ENCODE data around the gene SYT15B. TPM values are rescaled to one million over a fixed set of nuclear protein-coding genes. Genes with fewer than 3 reads are reported as not detected.
"Not testable (repeated sequence)": the region's sequence is repeated elsewhere in the genome, so short reads cannot be mapped to it uniquely, and the experiment has no call there.

The SYT15B gene
- total RNA-seq, 2 experiments from 2014 or later: 0.08 TPM; not detected in 1

DNA sequence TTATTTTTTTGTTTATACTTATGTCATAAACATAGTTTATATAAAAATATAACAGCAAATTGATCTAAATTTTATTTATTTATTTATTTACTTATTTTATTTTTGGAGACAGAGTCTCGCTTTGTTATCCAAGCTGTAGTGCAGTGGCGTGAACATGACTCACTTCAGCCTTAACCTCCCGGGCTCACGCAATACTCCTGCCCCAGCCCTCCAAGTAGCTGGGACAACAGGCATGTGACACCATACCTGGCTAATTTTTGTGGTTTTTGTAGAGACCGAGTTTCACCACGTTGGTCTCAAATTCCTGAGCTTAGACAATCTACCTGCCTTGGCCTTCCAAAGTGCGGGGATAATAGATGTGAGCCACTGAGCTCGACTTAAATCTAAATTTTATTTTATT lies 13.0 kb downstream of the SYT15B start:
- H3K36me3 ChIP-seq (ENCODE audit: insufficient read depth, low read length); H3K27me3 ChIP-seq (ENCODE audit: control insufficient read depth in 1 of 2, insufficient read depth in 2 of 2, low read length in 2 of 2); H3K27ac Mint-ChIP-seq; H3K9me3 Mint-ChIP-seq; CTCF ChIA-PET; H3K4me1 ChIP-seq (ENCODE audit: insufficient read depth, low read length); H3K4me1 Mint-ChIP-seq (ENCODE audit: low read depth); H3K27me3 Mint-ChIP-seq; DNase-seq; POLR2A ChIA-PET; H3K4me3 Mint-ChIP-seq; H3K9me3 ChIP-seq (ENCODE audit: control insufficient read depth in 1 of 2, insufficient read depth in 1 of 2, low read length in 2 of 2); ATAC-seq (ENCODE audit: poor library complexity); H3K36me3 Mint-ChIP-seq (ENCODE audit: low read depth); H3K4me3 ChIP-seq (ENCODE audit: low read length); H3K27ac ChIP-seq (ENCODE audit: low read depth in 1 of 2, low read length in 2 of 2); intact Hi-C loops (cut with DNase I, micrococcal nuclease): not testable (repeated sequence)

DNA sequence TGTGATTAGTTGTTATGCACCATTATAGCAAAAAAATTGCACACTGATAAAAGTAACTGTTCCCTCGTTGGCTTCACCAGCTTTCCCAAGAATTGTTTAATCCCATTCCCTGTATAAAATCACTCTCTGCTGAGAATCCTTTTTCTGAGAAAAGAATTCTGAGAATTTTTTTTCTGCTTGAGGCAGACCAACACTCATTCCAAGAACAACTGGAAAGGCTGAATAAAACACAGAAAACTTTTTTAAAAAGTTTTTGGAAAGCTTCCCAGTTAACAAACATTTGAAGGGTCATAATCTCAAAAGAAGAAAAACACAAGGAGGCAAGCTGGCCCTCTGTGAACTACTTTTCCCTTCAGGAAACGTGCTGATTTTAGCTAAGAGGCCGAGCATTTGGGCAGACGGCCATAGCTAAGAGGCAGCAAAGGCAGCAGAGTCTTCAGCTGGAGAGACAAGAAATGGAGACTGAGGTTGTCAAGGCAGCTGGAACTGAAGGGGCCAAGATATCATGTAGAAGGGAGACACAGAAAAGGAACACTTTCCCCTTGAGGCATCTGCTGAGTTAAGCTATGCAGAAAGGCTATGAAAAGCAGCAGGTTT lies 16.5 kb downstream of the SYT15B start:
- intact Hi-C loops (cut with DNase I, micrococcal nuclease); H3K4me1 Mint-ChIP-seq (ENCODE audit: low read depth); H3K27me3 ChIP-seq (ENCODE audit: control insufficient read depth in 1 of 2, insufficient read depth in 2 of 2, low read length in 2 of 2); H3K27ac ChIP-seq (ENCODE audit: low read depth in 1 of 2, low read length in 2 of 2); H3K27ac Mint-ChIP-seq; H3K36me3 Mint-ChIP-seq (ENCODE audit: low read depth); H3K9me3 Mint-ChIP-seq; H3K4me1 ChIP-seq (ENCODE audit: insufficient read depth, low read length); H3K27me3 Mint-ChIP-seq; H3K4me3 Mint-ChIP-seq; H3K9me3 ChIP-seq (ENCODE audit: control insufficient read depth in 1 of 2, insufficient read depth in 1 of 2, low read length in 2 of 2); CTCF ChIA-PET; ATAC-seq (ENCODE audit: poor library complexity); H3K4me3 ChIP-seq (ENCODE audit: low read length); DNase-seq; POLR2A ChIA-PET; H3K36me3 ChIP-seq (ENCODE audit: insufficient read depth, low read length): not testable (repeated sequence)

DNA sequence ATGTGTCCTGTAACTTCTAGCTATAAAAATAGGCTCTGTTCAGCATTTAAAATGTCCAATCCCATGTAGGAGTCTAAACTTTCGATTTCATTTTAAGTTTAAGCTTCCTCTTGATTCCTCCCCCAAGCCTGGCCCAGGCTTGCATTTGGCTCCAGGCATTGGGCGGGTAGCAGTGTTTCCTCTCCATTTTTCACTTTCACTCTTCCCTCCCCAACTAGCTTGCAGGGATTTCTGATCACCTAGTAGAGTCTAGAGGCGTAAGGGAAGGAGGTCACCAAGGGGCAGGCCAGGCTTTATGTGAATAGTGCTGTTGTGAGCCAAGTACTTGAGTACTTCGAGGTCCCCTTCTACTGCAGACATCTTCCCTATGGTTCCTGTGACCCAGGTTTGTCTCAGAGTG lies 18.5 kb downstream of the SYT15B start:
- H3K27me3 Mint-ChIP-seq; H3K9me3 Mint-ChIP-seq; DNase-seq; ATAC-seq (ENCODE audit: poor library complexity); H3K4me1 Mint-ChIP-seq (ENCODE audit: low read depth); H3K9me3 ChIP-seq (ENCODE audit: control insufficient read depth in 1 of 2, insufficient read depth in 1 of 2, low read length in 2 of 2); H3K4me3 ChIP-seq (ENCODE audit: low read length); CTCF ChIA-PET; POLR2A ChIA-PET; intact Hi-C loops (cut with DNase I, micrococcal nuclease); H3K36me3 ChIP-seq (ENCODE audit: insufficient read depth, low read length); H3K4me1 ChIP-seq (ENCODE audit: insufficient read depth, low read length); H3K4me3 Mint-ChIP-seq; H3K27ac Mint-ChIP-seq; H3K27ac ChIP-seq (ENCODE audit: low read depth in 1 of 2, low read length in 2 of 2); H3K27me3 ChIP-seq (ENCODE audit: control insufficient read depth in 1 of 2, insufficient read depth in 2 of 2, low read length in 2 of 2); H3K36me3 Mint-ChIP-seq (ENCODE audit: low read depth): not testable (repeated sequence)

DNA sequence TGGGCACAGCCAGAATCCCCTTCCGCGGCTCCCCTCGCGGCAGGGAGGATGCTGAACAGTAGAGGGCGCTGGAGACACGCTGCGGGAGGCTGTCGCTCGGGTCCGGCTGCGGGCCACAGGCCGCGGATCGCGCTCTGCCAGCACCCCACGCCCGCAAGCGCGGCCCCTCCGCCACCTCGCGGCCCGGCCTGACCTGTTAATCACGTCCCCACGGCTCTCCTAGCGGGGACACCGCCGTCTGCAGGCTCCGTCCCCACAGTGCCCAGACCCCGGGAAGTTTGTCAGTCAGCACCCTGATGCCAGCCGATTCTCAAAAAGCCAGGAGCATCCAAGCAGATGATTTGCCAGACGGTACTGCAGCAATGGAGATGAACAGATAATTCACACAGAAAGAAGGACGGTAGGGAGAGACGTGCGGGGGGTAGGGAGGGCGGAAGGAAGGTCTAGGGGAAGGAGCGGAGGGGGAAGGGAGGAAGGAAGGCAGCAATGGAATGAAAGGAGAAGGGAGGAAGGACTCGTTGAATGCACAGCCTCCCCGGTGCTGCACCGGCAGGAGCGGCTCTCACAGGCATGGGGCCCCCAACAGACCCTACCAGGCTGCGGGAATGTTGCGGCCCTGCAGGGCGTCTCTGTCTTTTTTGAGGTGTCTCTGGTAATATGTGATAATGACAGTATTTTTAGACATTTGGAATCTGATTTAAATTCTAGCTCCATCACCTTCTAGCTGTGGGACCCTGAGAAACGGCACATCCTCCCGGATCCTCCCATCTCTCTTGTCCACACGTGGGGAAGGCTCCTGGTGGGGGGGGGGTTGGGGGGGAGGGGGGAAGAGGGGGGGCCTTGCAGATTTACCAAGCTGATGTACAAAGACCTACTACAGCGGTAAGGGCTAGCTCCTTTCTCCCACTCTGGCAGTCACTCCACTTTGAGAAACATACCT lies 19.5 kb downstream of the SYT15B start:
- POLR2A ChIA-PET; H3K36me3 ChIP-seq (ENCODE audit: insufficient read depth, low read length); H3K27me3 ChIP-seq (ENCODE audit: control insufficient read depth in 1 of 2, insufficient read depth in 2 of 2, low read length in 2 of 2); H3K27ac Mint-ChIP-seq; H3K36me3 Mint-ChIP-seq (ENCODE audit: low read depth); CTCF ChIA-PET; intact Hi-C loops (cut with DNase I, micrococcal nuclease); H3K4me1 ChIP-seq (ENCODE audit: insufficient read depth, low read length); H3K9me3 ChIP-seq (ENCODE audit: control insufficient read depth in 1 of 2, insufficient read depth in 1 of 2, low read length in 2 of 2); H3K4me3 ChIP-seq (ENCODE audit: low read length); H3K9me3 Mint-ChIP-seq; H3K27ac ChIP-seq (ENCODE audit: low read depth in 1 of 2, low read length in 2 of 2); H3K27me3 Mint-ChIP-seq; H3K4me1 Mint-ChIP-seq (ENCODE audit: low read depth): not testable (repeated sequence)
- DNase-seq: peak in 6 of 14 experiments; percentile 3 to 31 (median 10)
- peak overlapping the region; percentile 58 for H3K4me3 Mint-ChIP-seq
- peak; percentile 87 for ATAC-seq (ENCODE audit: poor library complexity)
- TF ChIP-seq, protein P1, sequence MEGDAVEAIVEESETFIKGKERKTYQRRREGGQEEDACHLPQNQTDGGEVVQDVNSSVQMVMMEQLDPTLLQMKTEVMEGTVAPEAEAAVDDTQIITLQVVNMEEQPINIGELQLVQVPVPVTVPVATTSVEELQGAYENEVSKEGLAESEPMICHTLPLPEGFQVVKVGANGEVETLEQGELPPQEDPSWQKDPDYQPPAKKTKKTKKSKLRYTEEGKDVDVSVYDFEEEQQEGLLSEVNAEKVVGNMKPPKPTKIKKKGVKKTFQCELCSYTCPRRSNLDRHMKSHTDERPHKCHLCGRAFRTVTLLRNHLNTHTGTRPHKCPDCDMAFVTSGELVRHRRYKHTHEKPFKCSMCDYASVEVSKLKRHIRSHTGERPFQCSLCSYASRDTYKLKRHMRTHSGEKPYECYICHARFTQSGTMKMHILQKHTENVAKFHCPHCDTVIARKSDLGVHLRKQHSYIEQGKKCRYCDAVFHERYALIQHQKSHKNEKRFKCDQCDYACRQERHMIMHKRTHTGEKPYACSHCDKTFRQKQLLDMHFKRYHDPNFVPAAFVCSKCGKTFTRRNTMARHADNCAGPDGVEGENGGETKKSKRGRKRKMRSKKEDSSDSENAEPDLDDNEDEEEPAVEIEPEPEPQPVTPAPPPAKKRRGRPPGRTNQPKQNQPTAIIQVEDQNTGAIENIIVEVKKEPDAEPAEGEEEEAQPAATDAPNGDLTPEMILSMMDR (IDR thresholded peaks at IDR 0.05): peak; percentile 16

DNA sequence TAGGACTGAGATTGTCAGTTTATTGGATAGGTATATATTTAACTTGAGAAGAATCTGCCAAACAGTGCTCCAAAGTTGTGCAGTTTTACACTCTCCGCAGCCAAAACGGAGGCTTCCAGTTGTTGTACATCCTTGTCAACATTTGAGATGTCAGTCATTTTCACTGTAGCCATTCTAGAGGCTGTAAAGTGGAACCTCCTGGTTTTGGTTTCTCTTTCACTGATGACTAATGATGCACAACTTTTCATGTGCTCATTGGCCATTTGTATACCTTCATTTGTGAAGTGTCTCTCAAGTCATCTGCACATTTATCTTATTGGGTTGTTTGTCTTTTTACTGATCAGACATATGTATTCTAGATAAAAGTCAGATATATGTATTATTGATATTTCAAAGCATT lies 22.5 kb downstream of the SYT15B start:
- H3K4me1 ChIP-seq (ENCODE audit: insufficient read depth, low read length); H3K36me3 ChIP-seq (ENCODE audit: insufficient read depth, low read length); H3K9me3 Mint-ChIP-seq; H3K4me3 ChIP-seq (ENCODE audit: low read length); CTCF ChIA-PET; intact Hi-C loops (cut with DNase I, micrococcal nuclease); H3K36me3 Mint-ChIP-seq (ENCODE audit: low read depth); H3K4me3 Mint-ChIP-seq; H3K9me3 ChIP-seq (ENCODE audit: control insufficient read depth in 1 of 2, insufficient read depth in 1 of 2, low read length in 2 of 2); H3K27me3 ChIP-seq (ENCODE audit: control insufficient read depth in 1 of 2, insufficient read depth in 2 of 2, low read length in 2 of 2); H3K4me1 Mint-ChIP-seq (ENCODE audit: low read depth); H3K27me3 Mint-ChIP-seq; ATAC-seq (ENCODE audit: poor library complexity); POLR2A ChIA-PET; DNase-seq; H3K27ac ChIP-seq (ENCODE audit: low read depth in 1 of 2, low read length in 2 of 2); H3K27ac Mint-ChIP-seq: not testable (repeated sequence)

DNA sequence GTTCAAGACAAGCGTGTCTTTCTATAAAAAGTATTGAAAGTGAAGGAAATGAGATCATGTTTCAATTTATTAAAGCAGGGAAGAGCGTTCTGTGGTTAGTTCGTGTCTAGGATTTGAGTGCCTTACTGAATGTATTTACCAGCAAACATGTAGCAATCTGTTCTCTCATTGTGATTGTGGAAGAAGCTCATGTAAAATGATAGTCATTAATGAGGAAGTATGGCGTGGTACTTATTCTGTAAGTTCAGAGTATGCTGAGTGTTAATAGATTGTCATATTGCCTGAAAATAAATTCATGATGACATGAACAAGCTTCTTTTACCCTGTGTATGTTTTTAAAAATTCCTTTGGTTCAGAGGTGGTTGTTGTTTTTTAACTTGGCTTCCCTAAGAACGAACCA lies 32.5 kb downstream of the SYT15B start:
- H3K4me1 Mint-ChIP-seq (ENCODE audit: low read depth); H3K27me3 Mint-ChIP-seq; H3K27ac Mint-ChIP-seq; H3K4me1 ChIP-seq (ENCODE audit: insufficient read depth, low read length); DNase-seq; CTCF ChIA-PET; H3K36me3 ChIP-seq (ENCODE audit: insufficient read depth, low read length); H3K9me3 ChIP-seq (ENCODE audit: control insufficient read depth in 1 of 2, insufficient read depth in 1 of 2, low read length in 2 of 2); H3K27ac ChIP-seq (ENCODE audit: low read depth in 1 of 2, low read length in 2 of 2); POLR2A ChIA-PET; H3K4me3 Mint-ChIP-seq; H3K4me3 ChIP-seq (ENCODE audit: low read length); H3K9me3 Mint-ChIP-seq; H3K36me3 Mint-ChIP-seq (ENCODE audit: low read depth); intact Hi-C loops (cut with DNase I, micrococcal nuclease); H3K27me3 ChIP-seq (ENCODE audit: control insufficient read depth in 1 of 2, insufficient read depth in 2 of 2, low read length in 2 of 2); ATAC-seq (ENCODE audit: poor library complexity): not testable (repeated sequence)
